ENCODE results near the gene UBE2D2.

UBE2D2 gene

DNA sequence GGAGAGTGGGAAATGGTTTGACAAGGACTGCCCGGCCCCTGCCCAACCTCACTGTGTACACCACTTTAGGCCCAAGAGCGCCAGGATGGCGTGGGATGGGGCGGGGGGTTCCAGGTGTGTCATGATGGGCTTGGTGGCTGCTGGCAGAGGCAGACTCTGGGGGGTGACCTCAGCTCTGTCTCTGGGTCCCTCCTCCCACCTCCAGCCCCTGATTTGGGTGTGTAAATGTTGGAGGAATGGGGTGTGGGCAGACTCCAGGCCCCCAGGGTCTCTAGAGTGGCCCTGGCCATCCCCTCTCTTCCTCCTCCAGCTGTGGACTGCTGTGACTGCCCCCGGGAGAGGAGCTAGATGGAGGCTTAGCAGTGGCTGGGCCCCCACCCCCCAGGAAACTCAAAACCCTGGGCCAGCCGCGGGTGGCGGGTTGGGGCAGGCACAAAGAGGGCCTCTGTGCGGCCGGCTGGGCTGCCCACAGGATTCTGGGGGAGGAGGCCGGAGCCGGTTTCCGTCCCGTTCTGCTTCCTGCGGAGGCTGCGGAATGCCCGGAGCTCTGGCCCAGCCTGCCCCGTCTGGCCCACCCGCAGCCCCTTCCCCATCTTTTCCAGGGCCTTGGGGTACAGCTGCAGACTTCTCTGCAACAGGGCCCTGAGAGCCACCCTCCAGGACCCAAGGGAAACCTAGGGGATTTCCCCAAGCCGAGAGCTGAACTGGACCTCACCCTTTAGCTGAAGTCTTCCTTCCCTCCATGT, 110.1 kb downstream of the UBE2D2 start:
- TF ChIP-seq EZH2 (IDR thresholded peaks at IDR 0.05; ENCODE audit: borderline replicate concordance, low read length) = no peak
- TF ChIP-seq, protein P1, sequence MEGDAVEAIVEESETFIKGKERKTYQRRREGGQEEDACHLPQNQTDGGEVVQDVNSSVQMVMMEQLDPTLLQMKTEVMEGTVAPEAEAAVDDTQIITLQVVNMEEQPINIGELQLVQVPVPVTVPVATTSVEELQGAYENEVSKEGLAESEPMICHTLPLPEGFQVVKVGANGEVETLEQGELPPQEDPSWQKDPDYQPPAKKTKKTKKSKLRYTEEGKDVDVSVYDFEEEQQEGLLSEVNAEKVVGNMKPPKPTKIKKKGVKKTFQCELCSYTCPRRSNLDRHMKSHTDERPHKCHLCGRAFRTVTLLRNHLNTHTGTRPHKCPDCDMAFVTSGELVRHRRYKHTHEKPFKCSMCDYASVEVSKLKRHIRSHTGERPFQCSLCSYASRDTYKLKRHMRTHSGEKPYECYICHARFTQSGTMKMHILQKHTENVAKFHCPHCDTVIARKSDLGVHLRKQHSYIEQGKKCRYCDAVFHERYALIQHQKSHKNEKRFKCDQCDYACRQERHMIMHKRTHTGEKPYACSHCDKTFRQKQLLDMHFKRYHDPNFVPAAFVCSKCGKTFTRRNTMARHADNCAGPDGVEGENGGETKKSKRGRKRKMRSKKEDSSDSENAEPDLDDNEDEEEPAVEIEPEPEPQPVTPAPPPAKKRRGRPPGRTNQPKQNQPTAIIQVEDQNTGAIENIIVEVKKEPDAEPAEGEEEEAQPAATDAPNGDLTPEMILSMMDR (IDR thresholded peaks at IDR 0.05; ENCODE audit: low read length) = no peak
- no peak overlapping the region for H2AFZ ChIP-seq (ENCODE audit: low read length)
- H3K79me2 ChIP-seq (ENCODE audit: insufficient read depth, low read length) = peaks cover 41% of the 10 kb centered on the region
- H3F3A ChIP-seq (ENCODE audit: insufficient read depth, low read length) = no peaks in the 10 kb centered on the region
- peaks cover 4% of the 10 kb centered on the region; the same call in 1 of the 2 replicates for H3K36me3 ChIP-seq (ENCODE audit: insufficient read depth, low read length)
- peak overlapping the region; percentile 96 for H3K4me2 ChIP-seq (ENCODE audit: low read length)
- no peaks in the 10 kb centered on the region for H3K9me2 ChIP-seq (ENCODE audit: low read depth, low read length)
- peaks cover 87% of the 10 kb centered on the region for H3K4me1 ChIP-seq (ENCODE audit: insufficient read depth, low read length, severe bottlenecking)
- H3K9ac ChIP-seq (ENCODE audit: low read length) = peak overlapping the region; percentile 95
- no peaks in the 10 kb centered on the region for H4K20me1 ChIP-seq (ENCODE audit: insufficient read depth, low read length)
- peak overlapping the region; percentile 68 for H3K4me3 ChIP-seq (ENCODE audit: low read depth, low read length, poor library complexity, severe bottlenecking)
- no peaks in the 10 kb centered on the region for H3K9me3 ChIP-seq (ENCODE audit: low read length)
- H3K27ac ChIP-seq (ENCODE audit: low read depth, low read length, poor library complexity, severe bottlenecking) = peak overlapping the region; percentile 97
- H3K27me3 ChIP-seq (ENCODE audit: insufficient read depth, low read length) = no peaks in the 10 kb centered on the region

DNA sequence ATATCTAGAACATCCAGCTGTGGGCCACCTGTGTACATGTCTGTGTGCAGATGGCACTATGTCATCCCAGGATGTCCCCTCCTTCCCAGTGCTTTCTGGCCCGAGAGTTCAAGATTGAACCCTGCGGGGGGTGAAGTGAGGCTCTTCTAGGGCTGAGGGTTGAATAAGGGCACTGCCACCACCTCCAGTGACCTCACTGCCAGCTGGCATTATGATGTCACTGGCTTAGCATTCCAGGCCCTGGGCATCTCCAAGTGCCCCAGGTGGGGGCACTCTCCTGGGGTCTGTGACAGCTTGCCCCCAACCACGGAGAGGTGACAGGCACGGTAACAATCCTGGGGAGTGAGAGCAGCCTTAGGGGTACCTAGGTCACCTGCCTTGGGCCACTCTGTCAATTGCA, 114.1 kb downstream of the UBE2D2 start:
- no peak overlapping the region for H3K4me3 ChIP-seq (ENCODE audit: low read depth, low read length, poor library complexity, severe bottlenecking)
- no peaks in the 10 kb centered on the region for H3K9me2 ChIP-seq (ENCODE audit: low read depth, low read length)
- no peaks in the 10 kb centered on the region for H3K9me3 ChIP-seq (ENCODE audit: low read length)
- no peaks in the 10 kb centered on the region for H4K20me1 ChIP-seq (ENCODE audit: insufficient read depth, low read length)
- H3K79me2 ChIP-seq (ENCODE audit: insufficient read depth, low read length) = peaks cover 24% of the 10 kb centered on the region
- no peak overlapping the region for H3K4me2 ChIP-seq (ENCODE audit: low read length)
- no peak overlapping the region for H2AFZ ChIP-seq (ENCODE audit: low read length)
- H3K27ac ChIP-seq (ENCODE audit: low read depth, low read length, poor library complexity, severe bottlenecking) = peak overlapping the region; percentile 59
- H3K27me3 ChIP-seq (ENCODE audit: insufficient read depth, low read length) = no peaks in the 10 kb centered on the region
- no peak for TF ChIP-seq EZH2 (IDR thresholded peaks at IDR 0.05; ENCODE audit: borderline replicate concordance, low read length)
- TF ChIP-seq, protein P1 (IDR thresholded peaks at IDR 0.05; ENCODE audit: low read length) = no peak
- peaks cover 11% of the 10 kb centered on the region; the same call in 1 of the 2 replicates for H3K36me3 ChIP-seq (ENCODE audit: insufficient read depth, low read length)
- H3K9ac ChIP-seq (ENCODE audit: low read length) = no peak overlapping the region
- H3F3A ChIP-seq (ENCODE audit: insufficient read depth, low read length) = no peaks in the 10 kb centered on the region
- H3K4me1 ChIP-seq (ENCODE audit: insufficient read depth, low read length, severe bottlenecking) = peaks cover 48% of the 10 kb centered on the region

DNA sequence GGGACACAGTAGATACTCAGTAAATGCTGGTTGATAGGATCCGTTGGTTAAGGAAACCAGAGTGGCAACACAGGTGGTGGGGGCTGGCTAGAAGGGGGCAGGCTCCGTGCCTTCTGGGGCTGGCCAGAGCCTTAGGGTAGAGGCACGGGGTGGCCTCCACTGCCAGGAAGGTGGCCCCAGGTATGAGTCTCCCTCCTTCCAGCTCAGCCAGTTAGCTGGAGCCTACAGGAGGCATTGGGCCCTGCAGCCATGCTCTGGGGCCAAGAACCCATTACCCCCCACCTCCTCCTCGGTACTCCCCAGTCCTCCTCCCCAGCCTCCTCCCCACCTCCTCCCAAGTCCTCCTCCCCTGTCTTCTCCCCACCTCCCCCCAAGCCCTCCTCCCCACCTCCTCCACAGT, 114.7 kb downstream of the UBE2D2 start:
- Histone ChIP-seq H3K36me3 (ENCODE audit: insufficient read depth, low read length) (peaks cover 17% of the 10 kb centered on the region), H2AFZ (ENCODE audit: low read length) (no peak overlapping the region), H3F3A (ENCODE audit: insufficient read depth, low read length) (no peaks in the 10 kb centered on the region), H3K9ac (ENCODE audit: low read length) (no peak overlapping the region), H3K4me2 (ENCODE audit: low read length) (no peak overlapping the region), H4K20me1 (ENCODE audit: insufficient read depth, low read length) (no peaks in the 10 kb centered on the region), H3K79me2 (ENCODE audit: insufficient read depth, low read length) (peaks cover 24% of the 10 kb centered on the region), H3K27me3 (ENCODE audit: insufficient read depth, low read length) (no peaks in the 10 kb centered on the region), H3K9me2 (ENCODE audit: low read depth, low read length) (no peaks in the 10 kb centered on the region), H3K4me1 (ENCODE audit: insufficient read depth, low read length, severe bottlenecking) (peaks cover 42% of the 10 kb centered on the region), H3K27ac (ENCODE audit: low read depth, low read length, poor library complexity, severe bottlenecking) (peak overlapping the region; percentile 59), H3K9me3 (ENCODE audit: low read length) (no peaks in the 10 kb centered on the region), H3K4me3 (ENCODE audit: low read depth, low read length, poor library complexity, severe bottlenecking) (no peak overlapping the region)
- TF ChIP-seq, protein P1 (IDR thresholded peaks at IDR 0.05; ENCODE audit: low read length) = no peak
- no peak for TF ChIP-seq EZH2 (IDR thresholded peaks at IDR 0.05; ENCODE audit: borderline replicate concordance, low read length)
